PC-3 (cell line): Measurements from ENCODE around the gene FSCN2.

Experiments used
- EZH2 ChIP-seq: fragments of 300-600 bp; sonication (generic); IDR thresholded peaks from one replicate; pipeline ENCODE4 v1.6.1; 2017; ENCODE audit warnings: antibody characterized with exemption, mild to moderate bottlenecking, low read length; ENCODE audit not compliant: unreplicated experiment
- TF ChIP-seq, protein P1 (sequence below): fragments of 300-600 bp; sonication (generic); conservative IDR thresholded peaks from 2 replicates; pipeline ENCODE4 v1.5.1; 2017; ENCODE audit warnings: antibody characterized with exemption, low read depth, mild to moderate bottlenecking, low read length

DNA sequence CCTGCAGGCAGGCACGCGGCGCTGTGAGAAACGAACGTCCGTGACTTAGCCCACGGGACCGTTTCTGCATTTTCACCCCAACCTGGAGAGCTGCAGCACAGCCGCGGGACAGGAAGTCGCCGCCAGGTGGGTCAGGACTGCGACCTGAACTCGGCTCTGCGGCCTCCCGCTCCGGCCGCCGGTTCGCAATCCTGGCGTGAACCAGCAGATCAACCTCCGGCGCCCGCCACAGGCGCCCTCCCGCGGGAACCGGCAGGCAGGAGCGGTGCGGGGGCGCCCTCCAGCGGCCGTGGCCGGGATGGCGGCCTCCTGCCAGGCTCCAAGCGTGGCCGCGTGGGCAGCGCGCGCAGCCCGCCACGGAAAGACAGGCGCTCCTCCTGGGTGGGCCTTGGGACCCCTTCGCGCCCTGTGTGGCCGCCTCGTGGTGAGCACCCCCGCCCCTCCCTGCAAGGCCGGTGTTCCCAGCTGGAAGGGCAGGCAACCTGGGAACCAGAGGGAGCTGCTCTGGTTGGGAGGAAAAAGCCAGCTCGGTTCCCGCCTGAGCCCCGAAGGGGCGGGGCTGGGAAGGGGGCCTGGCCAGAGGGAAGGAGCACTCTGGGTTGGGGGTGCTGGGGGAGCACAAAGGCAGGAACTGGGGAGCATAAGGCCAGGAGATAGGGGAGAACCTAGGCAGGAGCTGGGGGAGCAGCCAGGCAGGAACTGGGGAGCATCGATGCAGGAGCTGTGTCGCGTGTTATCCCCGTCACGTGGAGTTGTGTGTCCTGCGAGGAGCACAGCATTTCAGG, 43.8 kb upstream of the FSCN2 start:
- no peak for TF ChIP-seq EZH2
- TF ChIP-seq, protein P1, sequence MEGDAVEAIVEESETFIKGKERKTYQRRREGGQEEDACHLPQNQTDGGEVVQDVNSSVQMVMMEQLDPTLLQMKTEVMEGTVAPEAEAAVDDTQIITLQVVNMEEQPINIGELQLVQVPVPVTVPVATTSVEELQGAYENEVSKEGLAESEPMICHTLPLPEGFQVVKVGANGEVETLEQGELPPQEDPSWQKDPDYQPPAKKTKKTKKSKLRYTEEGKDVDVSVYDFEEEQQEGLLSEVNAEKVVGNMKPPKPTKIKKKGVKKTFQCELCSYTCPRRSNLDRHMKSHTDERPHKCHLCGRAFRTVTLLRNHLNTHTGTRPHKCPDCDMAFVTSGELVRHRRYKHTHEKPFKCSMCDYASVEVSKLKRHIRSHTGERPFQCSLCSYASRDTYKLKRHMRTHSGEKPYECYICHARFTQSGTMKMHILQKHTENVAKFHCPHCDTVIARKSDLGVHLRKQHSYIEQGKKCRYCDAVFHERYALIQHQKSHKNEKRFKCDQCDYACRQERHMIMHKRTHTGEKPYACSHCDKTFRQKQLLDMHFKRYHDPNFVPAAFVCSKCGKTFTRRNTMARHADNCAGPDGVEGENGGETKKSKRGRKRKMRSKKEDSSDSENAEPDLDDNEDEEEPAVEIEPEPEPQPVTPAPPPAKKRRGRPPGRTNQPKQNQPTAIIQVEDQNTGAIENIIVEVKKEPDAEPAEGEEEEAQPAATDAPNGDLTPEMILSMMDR, result peak; percentile 92
